Measurements from ENCODE around the gene AGBL4. TPM values are rescaled to one million over a fixed set of nuclear protein-coding genes. Genes with fewer than 3 reads are reported as not detected.

Gene AGBL4
- total RNA-seq, 6 experiments from 2014 or later = not detected

GRCh38 chr1:48566492-48566891 is 1457.3 kb downstream of the AGBL4 start:
- Mint-ChIP-seq H3K4me1 (ENCODE audit: low read depth) (no peaks in the 10 kb centered on the region), H3K4me3 (no peak overlapping the region), H3K27me3 (ENCODE audit: insufficient read depth) (no peaks in the 10 kb centered on the region), H3K9me3 (peaks cover 51% of the 10 kb centered on the region), H3K36me3 (ENCODE audit: low read depth) (peaks cover 6% of the 10 kb centered on the region), H3K27ac (no peak overlapping the region)
- TF ChIP-seq, protein P1, sequence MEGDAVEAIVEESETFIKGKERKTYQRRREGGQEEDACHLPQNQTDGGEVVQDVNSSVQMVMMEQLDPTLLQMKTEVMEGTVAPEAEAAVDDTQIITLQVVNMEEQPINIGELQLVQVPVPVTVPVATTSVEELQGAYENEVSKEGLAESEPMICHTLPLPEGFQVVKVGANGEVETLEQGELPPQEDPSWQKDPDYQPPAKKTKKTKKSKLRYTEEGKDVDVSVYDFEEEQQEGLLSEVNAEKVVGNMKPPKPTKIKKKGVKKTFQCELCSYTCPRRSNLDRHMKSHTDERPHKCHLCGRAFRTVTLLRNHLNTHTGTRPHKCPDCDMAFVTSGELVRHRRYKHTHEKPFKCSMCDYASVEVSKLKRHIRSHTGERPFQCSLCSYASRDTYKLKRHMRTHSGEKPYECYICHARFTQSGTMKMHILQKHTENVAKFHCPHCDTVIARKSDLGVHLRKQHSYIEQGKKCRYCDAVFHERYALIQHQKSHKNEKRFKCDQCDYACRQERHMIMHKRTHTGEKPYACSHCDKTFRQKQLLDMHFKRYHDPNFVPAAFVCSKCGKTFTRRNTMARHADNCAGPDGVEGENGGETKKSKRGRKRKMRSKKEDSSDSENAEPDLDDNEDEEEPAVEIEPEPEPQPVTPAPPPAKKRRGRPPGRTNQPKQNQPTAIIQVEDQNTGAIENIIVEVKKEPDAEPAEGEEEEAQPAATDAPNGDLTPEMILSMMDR (IDR thresholded peaks at IDR 0.05) = no peak
- no peak for DNase-seq

DNA sequence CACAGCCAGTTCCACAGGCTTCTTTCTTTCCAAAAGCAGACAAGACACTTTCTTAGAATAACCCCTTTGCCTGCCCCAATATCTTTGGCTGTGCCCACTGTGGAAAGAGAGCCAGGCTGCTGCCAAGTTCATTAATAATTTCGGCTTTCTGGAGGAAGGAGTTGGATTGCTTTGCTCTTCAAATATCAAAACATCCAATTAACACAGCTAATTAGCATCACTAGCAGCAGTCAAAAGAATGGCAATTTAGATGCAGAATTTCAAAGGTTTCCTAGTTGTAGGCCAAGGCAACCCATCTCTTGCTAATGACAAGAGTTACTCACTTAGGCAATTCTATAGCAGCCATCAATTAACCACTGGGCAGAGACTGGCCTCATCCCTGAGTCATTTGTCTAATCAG is 1460.7 kb downstream of the AGBL4 start:
- H3K27me3 Mint-ChIP-seq (ENCODE audit: insufficient read depth) = no peaks in the 10 kb centered on the region; the same call in 1 of the 2 replicates
- peaks cover 6% of the 10 kb centered on the region for H3K36me3 Mint-ChIP-seq (ENCODE audit: low read depth)
- H3K4me1 Mint-ChIP-seq (ENCODE audit: low read depth) = no peaks in the 10 kb centered on the region
- TF ChIP-seq, protein P1 (IDR thresholded peaks at IDR 0.05) = no peak
- no peak for DNase-seq
- peaks cover 43% of the 10 kb centered on the region for H3K9me3 Mint-ChIP-seq
- no peak overlapping the region for H3K27ac Mint-ChIP-seq
- no peak overlapping the region for H3K4me3 Mint-ChIP-seq

DNA sequence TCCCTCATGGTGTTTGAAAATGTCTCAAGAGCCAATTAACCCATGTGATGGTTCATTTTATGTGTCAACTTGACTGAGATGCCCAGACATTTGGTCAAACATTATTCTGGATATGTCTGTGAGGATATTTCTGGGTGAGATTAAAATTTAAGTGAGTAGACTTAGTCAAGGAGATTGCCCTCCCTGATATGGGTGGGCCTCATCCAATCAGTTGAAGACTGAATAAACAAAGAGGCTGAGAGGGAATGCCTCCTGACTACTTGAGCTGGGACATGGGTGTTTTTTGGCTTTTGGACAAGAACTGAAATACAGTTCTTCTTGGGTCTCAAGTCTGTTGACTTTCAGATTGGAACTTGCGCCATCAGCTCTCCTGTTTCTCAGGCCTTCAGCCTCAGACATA is 1462.3 kb downstream of the AGBL4 start:
- Mint-ChIP-seq H3K36me3 (ENCODE audit: low read depth) (peaks cover 6% of the 10 kb centered on the region), H3K27me3 (ENCODE audit: insufficient read depth) (no peaks in the 10 kb centered on the region; the same call in 1 of the 2 replicates)
- TF ChIP-seq, protein P1 (IDR thresholded peaks at IDR 0.05) = no peak

GRCh38 chr1:48560577-48560976 is 1463.2 kb downstream of the AGBL4 start:
- H3K27me3 Mint-ChIP-seq (ENCODE audit: insufficient read depth) = no peaks in the 10 kb centered on the region; the same call in 1 of the 2 replicates
- TF ChIP-seq, protein P1 (IDR thresholded peaks at IDR 0.05) = no peak
- no peak overlapping the region for H3K27ac Mint-ChIP-seq
- peaks cover 31% of the 10 kb centered on the region for H3K9me3 Mint-ChIP-seq
- no peak overlapping the region for H3K4me3 Mint-ChIP-seq
- H3K36me3 Mint-ChIP-seq (ENCODE audit: low read depth) = no peaks in the 10 kb centered on the region; the same call in 1 of the 2 replicates
- DNase-seq = no peak
- H3K4me1 Mint-ChIP-seq (ENCODE audit: low read depth) = no peaks in the 10 kb centered on the region

More for the DNA sequence above, 1462.3 kb downstream of the AGBL4 start:
- Mint-ChIP-seq H3K27ac (no peak overlapping the region), H3K9me3 (peaks cover 31% of the 10 kb centered on the region), H3K4me1 (ENCODE audit: low read depth) (no peaks in the 10 kb centered on the region), H3K4me3 (no peak overlapping the region)
- no peak for DNase-seq

- TF ChIP-seq, protein P1 (IDR thresholded peaks at IDR 0.05) = no peak
- no peak overlapping the region for H3K27ac Mint-ChIP-seq
- no peaks in the 10 kb centered on the region; the same call in 1 of the 2 replicates for H3K36me3 Mint-ChIP-seq (ENCODE audit: low read depth)
- no peak overlapping the region for H3K4me3 Mint-ChIP-seq
- no peaks in the 10 kb centered on the region for H3K4me1 Mint-ChIP-seq (ENCODE audit: low read depth)
- no peaks in the 10 kb centered on the region; the same call in 1 of the 2 replicates for H3K27me3 Mint-ChIP-seq (ENCODE audit: insufficient read depth)
- DNase-seq = no peak
- H3K9me3 Mint-ChIP-seq = peaks cover 32% of the 10 kb centered on the region
Measured at GRCh38 chr1:48560116-48560515, 1463.6 kb downstream of the AGBL4 start.

- H3K27me3 Mint-ChIP-seq (ENCODE audit: insufficient read depth) = no peaks in the 10 kb centered on the region; the same call in 1 of the 2 replicates
- H3K27ac Mint-ChIP-seq = no peak overlapping the region
- TF ChIP-seq, protein P1 (IDR thresholded peaks at IDR 0.05) = no peak
- no peaks in the 10 kb centered on the region for H3K4me1 Mint-ChIP-seq (ENCODE audit: low read depth)
- H3K36me3 Mint-ChIP-seq (ENCODE audit: low read depth) = no peaks in the 10 kb centered on the region; the same call in 1 of the 2 replicates
- DNase-seq = no peak
- H3K9me3 Mint-ChIP-seq = peaks cover 42% of the 10 kb centered on the region
- H3K4me3 Mint-ChIP-seq = no peak overlapping the region
Measured at GRCh38 chr1:48558366-48558765, 1465.4 kb downstream of the AGBL4 start.
